ENCODE results near the gene IQSEC2. TPM values are rescaled to one million over a fixed set of nuclear protein-coding genes. Genes with fewer than 3 reads are reported as not detected.

Gene IQSEC2
- total and polyA plus RNA-seq, 2 of the 8 experiments (the other 6 are each of a cell fraction or from before 2014, with no cell fraction given): 6.1 to 54.9 TPM

- no peak for TF ChIP-seq NRF1 (IDR thresholded peaks at IDR 0.05; ENCODE audit: low read depth, low read length)
These were observed 35.2 kb downstream of the IQSEC2 start (continued) for GRCh38 chrX:53246231-53246630.

All from H1 (cell line).